DMS 273 treated with DMSO at 0.1 percent for 48 hours (cell line): Measurements from ENCODE around the gene CCDC127.
"Not testable (repeated sequence)": the region's sequence is repeated elsewhere in the genome, so short reads cannot be mapped to it uniquely, and the experiment has no call there.

ENCODE experiments used
- DNase-seq: peaks from one replicate; lab custom pipeline; 2025; lab: John Stamatoyannopoulos, UW

Gene CCDC127

GRCh38 chr5:203246-203930 lies 14.6 kb downstream of the CCDC127 start:
- DNase-seq, result no peak

- no peak for DNase-seq
These were observed 16.3 kb downstream of the CCDC127 start for GRCh38 chr5:201672-202071.

GRCh38 chr5:200985-201384 lies 17.0 kb downstream of the CCDC127 start:
- no peak for DNase-seq

GRCh38 chr5:199950-200645 lies 17.9 kb downstream of the CCDC127 start:
- DNase-seq, result no peak

GRCh38 chr5:199197-199949 lies 18.6 kb downstream of the CCDC127 start:
- DNase-seq, result no peak

GRCh38 chr5:198516-199196 lies 19.3 kb downstream of the CCDC127 start:
- DNase-seq, result no peak

GRCh38 chr5:197892-198489 lies 20.0 kb downstream of the CCDC127 start:
- no peak for DNase-seq

- DNase-seq, result not testable (repeated sequence)
These were observed 20.9 kb downstream of the CCDC127 start for GRCh38 chr5:197031-197430.

GRCh38 chr5:196350-196749 lies 21.6 kb downstream of the CCDC127 start:
- no peak for DNase-seq

- DNase-seq, result no peak
These were observed 22.4 kb downstream of the CCDC127 start for GRCh38 chr5:195401-196160.

GRCh38 chr5:194603-195209 lies 23.2 kb downstream of the CCDC127 start:
- DNase-seq, result no peak

GRCh38 chr5:194102-194501 lies 23.9 kb downstream of the CCDC127 start:
- DNase-seq, result no peak

- no peak for DNase-seq
These were observed 24.8 kb downstream of the CCDC127 start for GRCh38 chr5:192970-193831.

- no peak for DNase-seq
These were observed 25.3 kb downstream of the CCDC127 start for GRCh38 chr5:192691-192969.

- DNase-seq, result no peak
These were observed 25.8 kb downstream of the CCDC127 start for GRCh38 chr5:191949-192690.

- DNase-seq, result no peak
These were observed 26.7 kb downstream of the CCDC127 start, which contains the start of gene LRRC14B for GRCh38 chr5:191036-191948. Gene LRRC14B, plus strand, starts transcription at chr5:191495. Its CDS starts 44 bp downstream, at chr5:191539.

GRCh38 chr5:190366-191035 lies 27.5 kb downstream of the CCDC127 start:
- DNase-seq, result no peak

GRCh38 chr5:189976-190365 lies 28.0 kb downstream of the CCDC127 start:
- DNase-seq, result no peak
